ENCODE measurements around the gene AOC1.
A peak's percentile ranks its signal among the peaks of the same experiment; 100 is the strongest.
"Not testable (repeated sequence)": the region's sequence is repeated elsewhere in the genome, so short reads cannot be mapped to it uniquely, and the experiment has no call there.

Gene AOC1

GRCh38 chr7:150897502-150898474 is 45.5 kb downstream of the AOC1 start:
- DNase-seq (ENCODE audit: low spot score), result no peak

GRCh38 chr7:150898475-150899011 is 46.2 kb downstream of the AOC1 start:
- peak; percentile 66 for DNase-seq (ENCODE audit: low spot score)

GRCh38 chr7:150900675-150901074 is 48.4 kb downstream of the AOC1 start:
- DNase-seq (ENCODE audit: low spot score), result no peak

GRCh38 chr7:150901160-150902035 is 49.1 kb downstream of the AOC1 start:
- DNase-seq (ENCODE audit: low spot score), result no peak

GRCh38 chr7:150902078-150903033 is 50.0 kb downstream of the AOC1 start:
- no peak for DNase-seq (ENCODE audit: low spot score)

GRCh38 chr7:150903606-150904005 is 51.3 kb downstream of the AOC1 start:
- DNase-seq (ENCODE audit: low spot score), result no peak

- DNase-seq (ENCODE audit: low spot score), result no peak
These were observed 51.9 kb downstream of the AOC1 start for GRCh38 chr7:150904011-150904909.

- no peak for DNase-seq (ENCODE audit: low spot score)
These were observed 55.9 kb downstream of the AOC1 start for GRCh38 chr7:150908173-150908572.

GRCh38 chr7:150909200-150909995 is 57.1 kb downstream of the AOC1 start:
- DNase-seq (ENCODE audit: low spot score), result no peak

GRCh38 chr7:150910305-150910995 is 58.1 kb downstream of the AOC1 start:
- not testable (repeated sequence) for DNase-seq (ENCODE audit: low spot score)

GRCh38 chr7:150910996-150911422 is 58.7 kb downstream of the AOC1 start:
- DNase-seq (ENCODE audit: low spot score), result no peak
